ENCODE measurements around the gene CXXC1.

- TF ChIP-seq CTCF (conservative IDR thresholded peaks at IDR 0.05 in 1 of 2, IDR thresholded peaks at IDR 0.05 in 1 of 2; ENCODE audit: low read depth in 1 of 2, low read length in 2 of 2) (no peak), EZH2 (IDR thresholded peaks at IDR 0.05; ENCODE audit: low read length, missing control alignments) (no peak)
Observed at GRCh38 chr18:50285631-50286321, 1.7 kb downstream of the CXXC1 start.

Measured in fibroblast of lung (primary cell).